Heart right ventricle (tissue), 16 donors: ENCODE results near the gene APOL1. TPM values are rescaled to one million over a fixed set of nuclear protein-coding genes. Genes with fewer than 3 reads are reported as not detected.

Experiments
- ATAC-seq, 8 donors: fragments of 200-7000 bp; cut with Tn5 transposase; one replicate each; pipeline ENCODE4 v1.9.1; 2020; ENCODE audit warnings: mild to moderate bottlenecking in 8 of 8, moderate library complexity in 8 of 8, moderate number of reproducible peaks in 1 of 8
- DNase-seq, 2 donors: peaks; one replicate each; pipeline ENCODE4 v3.0.0-alpha.2; 2020
- H3K27ac ChIP-seq, 10 donors: fragments of 200-600 bp; sonication (generic) in 2 of 10; one replicate each; pipeline versions ENCODE4 v1.5.0 to v1.8.0; 2020 to 2022; ENCODE audit warnings: mild to moderate bottlenecking in 3 of 10
- H3K27me3 ChIP-seq, 7 donors: fragments of 200-600 bp; one replicate each; pipeline ENCODE4 v1.8.0; 2021 to 2022; ENCODE audit warnings: mild to moderate bottlenecking in 2 of 7
- H3K36me3 ChIP-seq, 9 donors: fragments of 200-600 bp; sonication (generic) in 1 of 9; one replicate each; pipeline versions ENCODE4 v1.5.0 to v1.8.0; 2020 to 2022; ENCODE audit warnings: mild to moderate bottlenecking in 2 of 9
- H3K4me1 ChIP-seq, 9 donors: fragments of 200-600 bp; sonication (generic) in 1 of 9; one replicate each; pipeline versions ENCODE4 v1.5.0 to v1.8.0; 2020 to 2022; ENCODE audit warnings: mild to moderate bottlenecking in 4 of 9
- H3K4me3 ChIP-seq, 10 donors: fragments of 200-600 bp; sonication (generic) in 2 of 10; one replicate each; pipeline versions ENCODE4 v1.5.0 to v1.8.0; 2020 to 2022; ENCODE audit warnings: mild to moderate bottlenecking in 7 of 10, moderate library complexity in 2 of 10
- H3K9me3 ChIP-seq, 11 donors: fragments of 200-600 bp in 10 of 11; sonication (generic) in 2 of 11; one replicate each; pipeline versions ENCODE4 v1.5.0 to v1.8.0; 2013 to 2022; ENCODE audit warnings: mild to moderate bottlenecking in 2 of 11, control low read depth in 1 of 11, moderate library complexity in 1 of 11
- CTCF ChIP-seq, 9 donors: fragments of 200-600 bp; sonication (generic) in 2 of 9; IDR thresholded peaks; one replicate each; pipeline versions ENCODE4 v1.5.0 to v1.8.0; 2021 to 2022; ENCODE audit warnings: antibody characterized with exemption in 9 of 9, mild to moderate bottlenecking in 5 of 9, moderate library complexity in 1 of 9
- WGBS, 2 donors: extraction: QIAGEN DNeasy Blood & Tissue Kit; methylation state at CpG; one replicate each; pipeline ENCODE4 v1.1.7; 2013; ENCODE audit warnings: inconsistent platforms in 1 of 2; 5-methylcytosine and 5-hydroxymethylcytosine counted together
- intact Hi-C, 10 donors: fragments of 100-400 bp; cut with DNase I; formaldehyde crosslinking; loops; one replicate each; pipeline versions ENCODE4 v1.11.1 to v1.14.2; 2022
- polyA plus RNA-seq, 2 donors: library from polyadenylated mRNA; stranded (reverse); fragments of 200-250 nt; gene quantifications; one replicate each; pipeline ENCODE4 v1.2.3, GENCODE V29; 2013
- total RNA-seq, 10 donors: library from RNA; stranded (reverse); fragmentation: NEBNext Ultra II Directional in 3 of 10; extraction: Animal tissue kit (Norgen Biotek cat#: 25700) in 3 of 10; gene quantifications; one replicate each; pipeline versions ENCODE4 v1.2.1 to v1.2.4, GENCODE V29; 2021 to 2023
- donor health status: Arrhythmogenic right ventricular cardiomyopathy.
- donor health status: ischemic (EF 13 %, LVEDD 7.1; RV severe dilation, severe dysfunction).
- donor health status: healthy with polysubstance abuse.
- donor health status: DM: no; HTN: yes; CAD: no.
- donor health status: DM: no; HTN: no; CAD: no.
- donor health status: ischemic (EF 25% LVEDD 6.9; RV normal size, moderate dysfunction).
- donor health status: ischemic (EF 25% LVEDD 5.7; RV mildly dilated, moderate dysfunction).
- donor health status: healthy.
- donor health status: DM: yes; HTN: yes; CAD: no.
- donor health status: Ischemic cardiomyopathy.
- donor health status: ischemic (EF 35%, LVEDD 5.7; RV mildly dilated, moderate dysfunction).
- donor health status: nonischemic (EF 11% LVEDD 7.7; RV severe dilation, severe dysfunction).
- donor health status: DM: yes; HTN: yes; CAD: no.
- donor health status: PGD.
- donor health status: ischemic (EF 29% LVEDD 5.4; RV normal size, mild dysfunction).
- donor health status: nonischemic (EF 23%, LVEDD 6.1; RV moderate dilation, normal function).

Gene APOL1
- total and polyA plus RNA-seq, 12 donors, result 9.8 to 121 (median 17.5) TPM

- TF ChIP-seq CTCF (IDR thresholded peaks at IDR 0.05), result no peak
- H3K4me3 ChIP-seq, result no peak overlapping the region
- H3K4me1 ChIP-seq, result peaks cover 0 to 27% (median 20%) of the 10 kb centered on the region in 9 donors
- H3K27me3 ChIP-seq, result no peaks in the 10 kb centered on the region
- 63 to 64% methylated on average over 8 of the region's 8 CpGs for WGBS, 2 donors
- peaks cover 0 to 32% (median 11%) of the 10 kb centered on the region in 9 donors for H3K36me3 ChIP-seq
- intact Hi-C loops, result loop anchor here in 1 of 10 donors (10.0 kb wide), 1 partner anchor 79 kb away; no protein-coding TSS in a partner anchor
- ATAC-seq (peak in 5 of 8 donors; percentile 23 to 40 (median 30)), DNase-seq (no peak)
- H3K27ac ChIP-seq, result peak overlapping the region in 1 of 10 donors; percentile 3
- H3K9me3 ChIP-seq, result no peaks in the 10 kb centered on the region
These were observed 29.4 kb upstream of the APOL1 start for GRCh38 chr22:36223504-36223903.

GRCh38 chr22:36224245-36224644, 28.7 kb upstream of the APOL1 start:
- no peak for TF ChIP-seq CTCF (IDR thresholded peaks at IDR 0.05)
- DNase-seq (no peak), ATAC-seq (no peak)
- WGBS, 2 donors, result 79 to 93% methylated on average over 4 of the region's 4 CpGs
- Histone ChIP-seq H3K36me3 (peaks cover 0 to 40% (median 13%) of the 10 kb centered on the region in 9 donors), H3K9me3 (no peaks in the 10 kb centered on the region), H3K4me3 (no peak overlapping the region), H3K27me3 (no peaks in the 10 kb centered on the region), H3K27ac (no peak overlapping the region), H3K4me1 (peaks cover 0 to 27% (median 20%) of the 10 kb centered on the region in 9 donors)
- intact Hi-C loops, result loop anchor here in 1 of 10 donors (10.0 kb wide), 1 partner anchor 79 kb away; no protein-coding TSS in a partner anchor

GRCh38 chr22:36225333-36225922, 27.5 kb upstream of the APOL1 start:
- H3K4me1 ChIP-seq, result peaks cover 0 to 23% (median 15%) of the 10 kb centered on the region in 9 donors
- intact Hi-C loops, result loop anchor here in 1 of 10 donors (10.0 kb wide), 1 partner anchor 81 kb away; no protein-coding TSS in a partner anchor

GRCh38 chr22:36226189-36226588, 26.7 kb upstream of the APOL1 start:
- no peak for TF ChIP-seq CTCF (IDR thresholded peaks at IDR 0.05)
- WGBS, 2 donors, result 84 to 95% methylated on average over 5 of the region's 5 CpGs
- Histone ChIP-seq H3K36me3 (peaks cover 0 to 59% (median 30%) of the 10 kb centered on the region in 9 donors), H3K9me3 (no peaks in the 10 kb centered on the region), H3K27ac (no peak overlapping the region), H3K4me3 (no peak overlapping the region), H3K4me1 (peaks cover 0 to 19% (median 12%) of the 10 kb centered on the region in 9 donors), H3K27me3 (no peaks in the 10 kb centered on the region)
- ATAC-seq, result no peak
- DNase-seq, result no peak
- intact Hi-C loops, result loop anchor here in 1 of 10 donors (10.0 kb wide), 1 partner anchor 81 kb away; no protein-coding TSS in a partner anchor

More at GRCh38 chr22:36225333-36225922, 27.5 kb upstream of the APOL1 start:
- Histone ChIP-seq H3K27me3 (no peaks in the 10 kb centered on the region), H3K9me3 (no peaks in the 10 kb centered on the region), H3K36me3 (peaks cover 0 to 52% (median 22%) of the 10 kb centered on the region in 9 donors), H3K4me3 (no peak overlapping the region), H3K27ac (no peak overlapping the region)
- no peak for DNase-seq
- ATAC-seq, result no peak
- 88 to 89% methylated on average over 9 of the region's 9 CpGs for WGBS, 2 donors
- no peak for TF ChIP-seq CTCF (IDR thresholded peaks at IDR 0.05)
